ENCODE results near the gene CD53. TPM values are rescaled to one million over a fixed set of nuclear protein-coding genes. Genes with fewer than 3 reads are reported as not detected.

Gene CD53
- total RNA-seq, 6 experiments from 2014 or later, result not detected

- Mint-ChIP-seq H3K4me3 (no peak overlapping the region), H3K36me3 (ENCODE audit: low read depth) (no peaks in the 10 kb centered on the region), H3K27me3 (ENCODE audit: insufficient read depth) (no peaks in the 10 kb centered on the region; the same call in none of the 2 replicates), H3K27ac (no peak overlapping the region), H3K4me1 (ENCODE audit: low read depth) (no peaks in the 10 kb centered on the region), H3K9me3 (no peaks in the 10 kb centered on the region)
- TF ChIP-seq CTCF (IDR thresholded peaks at IDR 0.05), result no peak
- no peak for DNase-seq
Measured at GRCh38 chr1:110872366-110872744, 593 bp upstream of the CD53 start.

GRCh38 chr1:110873856-110874255 is 908 bp downstream of the CD53 start:
- no peak for TF ChIP-seq CTCF (IDR thresholded peaks at IDR 0.05)
- Mint-ChIP-seq H3K4me3 (no peak overlapping the region), H3K27me3 (ENCODE audit: insufficient read depth) (no peaks in the 10 kb centered on the region; the same call in none of the 2 replicates), H3K4me1 (ENCODE audit: low read depth) (no peaks in the 10 kb centered on the region), H3K9me3 (no peaks in the 10 kb centered on the region), H3K36me3 (ENCODE audit: low read depth) (no peaks in the 10 kb centered on the region), H3K27ac (no peak overlapping the region)
- DNase-seq, result no peak

GRCh38 chr1:110874324-110875215 is 1.6 kb downstream of the CD53 start:
- Mint-ChIP-seq H3K27ac (no peak overlapping the region), H3K4me1 (ENCODE audit: low read depth) (no peaks in the 10 kb centered on the region), H3K9me3 (no peaks in the 10 kb centered on the region), H3K36me3 (ENCODE audit: low read depth) (no peaks in the 10 kb centered on the region), H3K4me3 (no peak overlapping the region), H3K27me3 (ENCODE audit: insufficient read depth) (no peaks in the 10 kb centered on the region; the same call in none of the 2 replicates)
- no peak for TF ChIP-seq CTCF (IDR thresholded peaks at IDR 0.05)
- no peak for DNase-seq

GRCh38 chr1:110875216-110875731 is 2.3 kb downstream of the CD53 start:
- Mint-ChIP-seq H3K36me3 (ENCODE audit: low read depth) (no peaks in the 10 kb centered on the region), H3K9me3 (no peaks in the 10 kb centered on the region), H3K4me1 (ENCODE audit: low read depth) (no peaks in the 10 kb centered on the region), H3K27me3 (ENCODE audit: insufficient read depth) (no peaks in the 10 kb centered on the region; the same call in none of the 2 replicates), H3K4me3 (no peak overlapping the region), H3K27ac (no peak overlapping the region)
- no peak for DNase-seq
- no peak for TF ChIP-seq CTCF (IDR thresholded peaks at IDR 0.05)

- Mint-ChIP-seq H3K27ac (no peak overlapping the region), H3K27me3 (ENCODE audit: insufficient read depth) (no peaks in the 10 kb centered on the region; the same call in none of the 2 replicates), H3K4me3 (no peak overlapping the region), H3K9me3 (no peaks in the 10 kb centered on the region), H3K4me1 (ENCODE audit: low read depth) (no peaks in the 10 kb centered on the region), H3K36me3 (ENCODE audit: low read depth) (no peaks in the 10 kb centered on the region)
- DNase-seq, result no peak
- TF ChIP-seq CTCF (IDR thresholded peaks at IDR 0.05), result no peak
Measured at GRCh38 chr1:110876748-110877341, 3.9 kb downstream of the CD53 start.
